Ovary (tissue), 9 donors: ENCODE measurements around the gene BBLN. TPM values are rescaled to one million over a fixed set of nuclear protein-coding genes. Genes with fewer than 3 reads are reported as not detected.

ENCODE experiments used
- DNase-seq, 5 donors: peaks; one replicate each; pipeline ENCODE4 v3.0.0-alpha.2; 2019 to 2020
- H3K27ac ChIP-seq, 2 donors: fragments of 200-600 bp; one replicate each; pipeline versions ENCODE4 v1.5.1 to v1.8.0; 2019 to 2022
- H3K27me3 ChIP-seq: fragments of 200-600 bp; one replicate; pipeline ENCODE4 v1.8.0; 2022
- H3K36me3 ChIP-seq: fragments of 200-600 bp; sonication (generic); one replicate; pipeline ENCODE4 v1.5.1; 2019
- H3K4me1 ChIP-seq: one replicate; pipeline ENCODE4 v1.8.1; 2013; ENCODE audit warnings: mild to moderate bottlenecking, moderate library complexity; ENCODE audit not compliant: insufficient read depth
- H3K4me3 ChIP-seq: fragments of 200-600 bp; sonication (generic); one replicate; pipeline ENCODE4 v1.5.1; 2017
- H3K9me3 ChIP-seq, 2 donors: fragments of 200-600 bp in 1 of 2; sonication (generic) in 1 of 2; one replicate each; pipeline versions ENCODE4 v1.5.1 to v1.8.1; 2013 to 2019; ENCODE audit warnings: mild to moderate bottlenecking in 1 of 2, moderate library complexity in 1 of 2
- EP300 ChIP-seq: sonication (generic); formaldehyde crosslinking; IDR thresholded peaks from one replicate; pipeline ENCODE4 v1.6.1; 2017; ENCODE audit warnings: antibody characterized with exemption
- POLR2A ChIP-seq: fragments of 450-650 bp; IDR thresholded peaks from one replicate; pipeline ENCODE4 v1.6.1; 2017; ENCODE audit warnings: antibody characterized with exemption, mild to moderate bottlenecking, moderate library complexity
- WGBS, 3 donors: extraction: QIAGEN DNeasy Blood & Tissue Kit in 1 of 3; methylation state at CpG; one replicate each; pipeline versions ENCODE4 v1.1.5 to v1.1.7; 2013 to 2017; 5-methylcytosine and 5-hydroxymethylcytosine counted together
- intact Hi-C, 4 donors: fragments of 100-400 bp; cut with DNase I; formaldehyde crosslinking; loops; one replicate each; pipeline versions ENCODE4 v1.11.0 to v1.15.1; 2022 to 2023
- polyA plus RNA-seq, 2 donors: library from polyadenylated mRNA; stranded (reverse); fragments of 200-250 nt in 1 of 2; fragments of 350-450 nt in 1 of 2; fragmentation: Illumina TruSeq in 1 of 2; extraction: RNeasy Lipid Tissue Mini Kit (QIAGEN cat#74804) in 1 of 2; gene quantifications; one replicate each; pipeline ENCODE4 v1.2.3, GENCODE V29; 2013 to 2014
- total RNA-seq, 7 donors: library from RNA; depleted of rRNA in 2 of 7; stranded (reverse); fragments of >200 nt in 2 of 7; fragmentation: NEBNext Ultra II Directional in 3 of 7; extraction: Animal tissue kit (Norgen Biotek cat#: 25700) in 3 of 7; gene quantifications; one replicate each; pipeline versions ENCODE4 v1.1.0 to v1.2.4, GENCODE V29; 2016 to 2023
- TF ChIP-seq, protein P1 (sequence below), 3 donors: fragments of 450-650 bp in 2 of 3; fragments of 200-600 bp in 1 of 3; IDR thresholded peaks; one replicate each; pipeline versions ENCODE4 v1.5.1 to v1.8.0; 2016 to 2022; ENCODE audit warnings: antibody characterized with exemption in 3 of 3, mild to moderate bottlenecking in 1 of 3
- donor health status: DM: no; HTN: no; CAD: no; lungs with moderate emphysema.
- donor health status: DM: no; HTN: no; CAD: no.
- donor health status: Bipolar disorder and iron deficiency.
- donor health status: DM: yes; HTN: yes; CAD: no.
- donor health status: DM: no; HTN: no; CAD: no.
- donor health status: DM: yes; HTN: yes; CAD: no.

Gene BBLN
- total and polyA plus RNA-seq, 9 donors, result 2.4 to 210 (median 31.7) TPM

DNA sequence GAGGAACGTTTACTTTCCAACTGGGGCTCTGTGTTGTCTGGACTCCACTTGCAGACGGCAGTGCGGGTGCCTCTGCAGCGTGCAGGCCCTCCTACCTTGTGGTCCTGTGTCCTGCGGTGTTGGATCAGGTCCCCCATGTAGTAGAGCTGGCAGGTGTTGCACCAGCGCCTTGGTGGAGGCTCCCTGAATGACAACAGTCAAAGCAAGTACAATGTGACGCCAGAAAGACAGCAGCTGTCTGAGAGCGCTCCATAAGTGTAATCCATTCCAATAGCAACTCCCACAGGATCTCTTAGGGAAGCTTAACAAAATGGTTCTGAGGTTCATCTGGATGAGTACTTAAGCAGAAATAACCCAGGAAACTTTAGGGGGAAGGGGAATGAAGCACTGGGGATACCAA, 9.9 kb downstream of the BBLN start:
- WGBS, 3 donors, result 88 to 94% (median 89%) methylated on average over 8 of the region's 8 CpGs

DNA sequence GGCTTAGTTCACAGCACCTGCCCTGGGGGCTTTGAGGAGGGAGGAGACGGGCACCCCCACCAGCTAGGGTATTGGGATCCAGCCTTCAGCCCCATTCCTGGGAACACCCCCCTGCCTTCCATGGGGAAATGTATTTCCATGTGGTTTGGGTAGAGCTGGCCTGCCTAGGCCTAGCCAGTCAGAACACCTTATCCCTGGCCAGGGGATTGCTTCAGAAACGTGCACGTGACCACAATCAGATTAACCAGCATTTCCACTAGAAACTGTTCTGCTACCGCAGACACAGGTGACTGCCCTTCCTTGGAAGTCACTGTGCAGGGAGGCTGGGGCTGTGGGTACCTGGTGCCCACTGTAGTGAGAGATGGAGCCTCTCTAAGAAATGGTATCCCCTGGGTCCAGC, 14.0 kb downstream of the BBLN start:
- 83 to 98% (median 91%) methylated on average over 4 of the region's 4 CpGs for WGBS, 3 donors
- H3K4me3 ChIP-seq, result no peak overlapping the region
- TF ChIP-seq POLR2A (no peak), EP300 (no peak)
- TF ChIP-seq, protein P1, sequence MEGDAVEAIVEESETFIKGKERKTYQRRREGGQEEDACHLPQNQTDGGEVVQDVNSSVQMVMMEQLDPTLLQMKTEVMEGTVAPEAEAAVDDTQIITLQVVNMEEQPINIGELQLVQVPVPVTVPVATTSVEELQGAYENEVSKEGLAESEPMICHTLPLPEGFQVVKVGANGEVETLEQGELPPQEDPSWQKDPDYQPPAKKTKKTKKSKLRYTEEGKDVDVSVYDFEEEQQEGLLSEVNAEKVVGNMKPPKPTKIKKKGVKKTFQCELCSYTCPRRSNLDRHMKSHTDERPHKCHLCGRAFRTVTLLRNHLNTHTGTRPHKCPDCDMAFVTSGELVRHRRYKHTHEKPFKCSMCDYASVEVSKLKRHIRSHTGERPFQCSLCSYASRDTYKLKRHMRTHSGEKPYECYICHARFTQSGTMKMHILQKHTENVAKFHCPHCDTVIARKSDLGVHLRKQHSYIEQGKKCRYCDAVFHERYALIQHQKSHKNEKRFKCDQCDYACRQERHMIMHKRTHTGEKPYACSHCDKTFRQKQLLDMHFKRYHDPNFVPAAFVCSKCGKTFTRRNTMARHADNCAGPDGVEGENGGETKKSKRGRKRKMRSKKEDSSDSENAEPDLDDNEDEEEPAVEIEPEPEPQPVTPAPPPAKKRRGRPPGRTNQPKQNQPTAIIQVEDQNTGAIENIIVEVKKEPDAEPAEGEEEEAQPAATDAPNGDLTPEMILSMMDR (IDR thresholded peaks at IDR 0.05), result no peak
- H3K36me3 ChIP-seq, result no peaks in the 10 kb centered on the region
- intact Hi-C loops, result no loop called here
- H3K27ac ChIP-seq, result no peak overlapping the region
- no peaks in the 10 kb centered on the region for H3K27me3 ChIP-seq
- H3K9me3 ChIP-seq, result no peaks in the 10 kb centered on the region
- H3K4me1 ChIP-seq, result peaks cover 2% of the 10 kb centered on the region
- DNase-seq, result no peak

More for the DNA sequence above, 9.9 kb downstream of the BBLN start:
- no peaks in the 10 kb centered on the region for H3K27me3 ChIP-seq
- TF ChIP-seq POLR2A (no peak), EP300 (no peak)
- TF ChIP-seq, protein P1 (IDR thresholded peaks at IDR 0.05), result no peak
- no peaks in the 10 kb centered on the region for H3K9me3 ChIP-seq
- no peak overlapping the region for H3K27ac ChIP-seq
- H3K4me3 ChIP-seq, result no peak overlapping the region
- intact Hi-C loops, result no loop called here
- DNase-seq, result no peak
- no peaks in the 10 kb centered on the region for H3K36me3 ChIP-seq
- H3K4me1 ChIP-seq, result no peaks in the 10 kb centered on the region

DNA sequence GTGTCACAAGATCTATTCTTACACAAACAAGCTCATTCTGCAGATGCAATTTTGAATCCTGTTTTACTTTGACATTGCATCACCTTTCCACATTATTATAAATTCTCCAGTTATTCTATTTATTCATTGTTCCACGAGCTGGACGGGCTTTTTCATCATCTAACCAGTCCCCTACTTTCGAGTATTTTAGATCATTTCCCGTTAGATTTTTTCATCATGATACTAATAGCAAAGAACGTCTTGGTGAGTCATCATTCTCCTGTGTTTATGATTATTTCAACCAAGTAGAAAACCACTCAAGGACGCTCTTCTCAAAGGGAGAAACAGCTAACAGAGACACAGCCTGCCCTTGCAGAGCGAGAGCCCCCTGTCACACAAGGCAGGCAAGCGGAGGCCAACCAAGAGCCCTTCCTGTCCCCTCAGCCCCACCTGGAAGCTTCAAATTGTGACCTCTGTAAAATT, 15.1 kb downstream of the BBLN start:
- Histone ChIP-seq H3K4me1 (peaks cover 2% of the 10 kb centered on the region), H3K4me3 (no peak overlapping the region), H3K27ac (peak overlapping the region in 1 of 2 donors; percentile 70), H3K27me3 (no peaks in the 10 kb centered on the region), H3K36me3 (no peaks in the 10 kb centered on the region), H3K9me3 (no peaks in the 10 kb centered on the region)
- DNase-seq, result no peak
- WGBS, 3 donors, result 19 to 39% (median 20%) methylated on average over 8 of the region's 8 CpGs
- intact Hi-C loops, result no loop called here
- TF ChIP-seq, protein P1 (IDR thresholded peaks at IDR 0.05), result no peak
- TF ChIP-seq EP300 (no peak), POLR2A (no peak)

DNA sequence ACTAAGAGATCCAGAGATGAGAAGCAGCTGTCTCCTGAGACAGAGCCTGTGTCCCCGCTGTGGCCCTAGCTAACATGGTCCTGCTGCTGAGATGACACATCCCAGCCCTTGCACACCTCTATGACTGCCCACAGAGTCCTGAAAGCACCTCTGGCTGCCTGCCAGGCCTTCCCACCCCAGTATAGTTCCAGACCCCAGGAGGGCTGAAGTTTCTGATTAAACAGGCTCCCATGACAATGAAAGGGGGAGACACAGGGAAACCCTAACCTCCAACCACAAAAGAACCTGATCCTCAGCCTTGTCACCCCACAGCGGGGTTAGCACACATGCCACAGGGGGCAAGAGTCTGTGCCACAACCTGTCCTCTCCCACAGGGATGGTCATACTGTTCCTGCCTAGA, 15.7 kb downstream of the BBLN start:
- DNase-seq, result peak in 2 of 5 donors; percentile 56 to 59
- H3K9me3 ChIP-seq, result no peaks in the 10 kb centered on the region
- H3K4me1 ChIP-seq, result peaks cover 2% of the 10 kb centered on the region
- peak overlapping the region in 1 of 2 donors; percentile 57 for H3K27ac ChIP-seq
- H3K27me3 ChIP-seq, result no peaks in the 10 kb centered on the region
- no peak for TF ChIP-seq POLR2A
- TF ChIP-seq, protein P1 (IDR thresholded peaks at IDR 0.05), result no peak
- no peak for TF ChIP-seq EP300
- no peaks in the 10 kb centered on the region for H3K36me3 ChIP-seq
- WGBS, 3 donors, result 64 to 71% (median 68%) methylated on average over 2 of the region's 2 CpGs
- intact Hi-C loops, result no loop called here
- H3K4me3 ChIP-seq, result no peak overlapping the region
